Peyer's patch (tissue), 4 donors: Measurements from ENCODE around the gene GUSB.

Experiments used
- POLR2A ChIP-seq, 2 donors: fragments of 450-650 bp; IDR thresholded peaks; one replicate each; pipeline ENCODE4 v1.5.1; 2017; ENCODE audit warnings: antibody characterized with exemption in 2 of 2, mild to moderate bottlenecking in 2 of 2, moderate library complexity in 2 of 2
- TF ChIP-seq, protein P1 (sequence below), 6 experiments: fragments of 450-650 bp in 4 of 6; fragments of 200-600 bp in 2 of 6; sonication (generic) in 1 of 6; IDR thresholded peaks; one replicate each; pipeline ENCODE4 v1.5.1; 2017 to 2019; ENCODE audit warnings: antibody characterized with exemption in 6 of 6, mild to moderate bottlenecking in 3 of 6, moderate library complexity in 1 of 6

DNA sequence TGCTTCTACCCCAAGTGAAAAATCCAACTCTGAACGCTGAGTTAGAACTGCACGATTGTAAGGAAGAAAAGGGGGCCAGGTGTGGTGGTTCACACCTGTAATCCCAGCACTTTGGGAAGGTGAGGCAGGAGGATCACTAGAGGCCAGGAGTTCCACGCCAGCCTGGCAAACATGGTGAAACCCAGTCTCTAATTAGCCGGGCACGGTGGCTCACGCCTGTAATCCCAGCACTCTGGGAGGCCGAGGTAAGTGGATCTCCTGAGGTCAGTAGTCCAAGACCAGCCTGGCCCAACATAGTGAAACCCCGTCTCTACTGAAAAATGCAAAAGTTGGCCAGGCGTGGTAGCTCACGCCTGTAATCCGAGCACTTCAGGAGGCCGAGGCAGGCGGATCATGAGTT, 9.0 kb downstream of the GUSB start:
- TF ChIP-seq POLR2A (IDR thresholded peaks at IDR 0.05) = no peak
- TF ChIP-seq, protein P1, sequence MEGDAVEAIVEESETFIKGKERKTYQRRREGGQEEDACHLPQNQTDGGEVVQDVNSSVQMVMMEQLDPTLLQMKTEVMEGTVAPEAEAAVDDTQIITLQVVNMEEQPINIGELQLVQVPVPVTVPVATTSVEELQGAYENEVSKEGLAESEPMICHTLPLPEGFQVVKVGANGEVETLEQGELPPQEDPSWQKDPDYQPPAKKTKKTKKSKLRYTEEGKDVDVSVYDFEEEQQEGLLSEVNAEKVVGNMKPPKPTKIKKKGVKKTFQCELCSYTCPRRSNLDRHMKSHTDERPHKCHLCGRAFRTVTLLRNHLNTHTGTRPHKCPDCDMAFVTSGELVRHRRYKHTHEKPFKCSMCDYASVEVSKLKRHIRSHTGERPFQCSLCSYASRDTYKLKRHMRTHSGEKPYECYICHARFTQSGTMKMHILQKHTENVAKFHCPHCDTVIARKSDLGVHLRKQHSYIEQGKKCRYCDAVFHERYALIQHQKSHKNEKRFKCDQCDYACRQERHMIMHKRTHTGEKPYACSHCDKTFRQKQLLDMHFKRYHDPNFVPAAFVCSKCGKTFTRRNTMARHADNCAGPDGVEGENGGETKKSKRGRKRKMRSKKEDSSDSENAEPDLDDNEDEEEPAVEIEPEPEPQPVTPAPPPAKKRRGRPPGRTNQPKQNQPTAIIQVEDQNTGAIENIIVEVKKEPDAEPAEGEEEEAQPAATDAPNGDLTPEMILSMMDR (IDR thresholded peaks at IDR 0.05) = no peak
